Measurements from ENCODE around the gene TGFB3.

The TGFB3 gene

DNA sequence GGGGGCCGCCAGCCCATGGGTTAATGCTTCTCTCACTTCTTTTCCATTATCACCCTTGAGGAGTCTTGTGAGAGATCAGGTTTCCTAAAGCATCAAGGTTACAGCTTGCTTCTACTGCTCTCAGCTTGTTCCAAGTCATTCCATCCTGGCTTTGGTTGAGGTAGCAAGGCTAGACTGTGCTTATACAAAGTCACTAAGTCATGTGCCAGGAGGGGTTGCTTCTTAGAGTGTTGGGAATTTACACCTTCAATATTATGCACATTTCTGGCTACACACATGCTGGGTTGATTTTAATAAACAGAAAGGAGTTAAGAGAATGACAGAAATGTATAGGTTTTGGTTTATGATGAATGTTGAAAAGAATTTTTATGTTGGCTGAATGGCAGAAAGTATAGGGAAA lies 25.6 kb upstream of the TGFB3 start:
- H3K9me3 ChIP-seq (ENCODE audit: control insufficient read depth, low read depth, low read length) = no peaks in the 10 kb centered on the region
- no peaks in the 10 kb centered on the region for H3K4me1 ChIP-seq (ENCODE audit: control insufficient read depth, low read depth, low read length)
- peaks cover 4% of the 10 kb centered on the region for H3K36me3 ChIP-seq (ENCODE audit: control insufficient read depth, low read depth, low read length)
- no peak overlapping the region for H3K27ac ChIP-seq (ENCODE audit: low read length)
- no peak overlapping the region for H3K9ac ChIP-seq (ENCODE audit: low read length)
- no peak overlapping the region for H3K4me3 ChIP-seq (ENCODE audit: low read length)
- no peaks in the 10 kb centered on the region for H3K27me3 ChIP-seq (ENCODE audit: control insufficient read depth, insufficient read depth, low read length)

DNA sequence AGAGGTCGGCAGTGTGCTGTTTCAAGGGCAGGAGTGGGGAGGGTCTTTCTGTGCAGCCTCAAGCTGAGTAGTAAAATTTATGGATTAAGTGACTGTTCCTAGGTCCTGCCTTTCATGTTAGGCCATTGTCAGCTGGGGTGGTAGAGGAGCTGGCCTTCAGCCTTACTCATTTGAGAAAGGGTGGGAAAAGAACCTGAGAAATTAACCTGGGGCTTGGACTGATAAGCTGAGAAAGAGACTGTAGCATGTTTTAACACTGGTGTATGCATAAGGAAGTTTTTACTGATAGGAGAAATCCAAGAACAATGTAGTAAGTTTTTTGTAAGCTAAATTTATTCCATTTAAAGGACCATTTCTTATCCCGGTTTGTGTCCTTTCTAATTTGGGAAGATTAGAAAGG lies 24.5 kb upstream of the TGFB3 start:
- peaks cover 4% of the 10 kb centered on the region for H3K36me3 ChIP-seq (ENCODE audit: control insufficient read depth, low read depth, low read length)
- H3K9me3 ChIP-seq (ENCODE audit: control insufficient read depth, low read depth, low read length) = no peaks in the 10 kb centered on the region
- H3K27me3 ChIP-seq (ENCODE audit: control insufficient read depth, insufficient read depth, low read length) = no peaks in the 10 kb centered on the region
- H3K4me3 ChIP-seq (ENCODE audit: low read length) = no peak overlapping the region
- H3K9ac ChIP-seq (ENCODE audit: low read length) = no peak overlapping the region
- H3K4me1 ChIP-seq (ENCODE audit: control insufficient read depth, low read depth, low read length) = no peaks in the 10 kb centered on the region
- no peak overlapping the region for H3K27ac ChIP-seq (ENCODE audit: low read length)

DNA sequence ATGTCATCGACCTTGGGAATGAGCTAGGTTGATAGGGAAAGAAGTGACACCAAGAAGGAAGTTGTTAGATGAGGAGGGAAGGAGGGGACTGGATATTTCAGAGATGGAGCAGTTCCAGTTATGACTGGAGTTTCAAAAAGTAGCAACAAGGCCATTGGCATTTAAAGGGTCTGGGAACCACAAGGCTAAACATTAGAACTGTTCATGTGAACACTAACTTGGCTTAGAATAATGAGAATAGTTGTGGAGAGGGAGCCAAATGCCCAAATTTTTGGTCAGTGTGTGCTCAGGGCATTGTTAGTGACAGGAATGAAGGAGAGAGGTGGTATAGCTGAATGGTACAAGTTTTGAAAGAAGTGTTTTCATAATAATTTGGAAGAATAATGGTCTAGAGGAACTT lies 20.6 kb upstream of the TGFB3 start:
- H3K27me3 ChIP-seq (ENCODE audit: control insufficient read depth, insufficient read depth, low read length) = no peaks in the 10 kb centered on the region
- H3K9me3 ChIP-seq (ENCODE audit: control insufficient read depth, low read depth, low read length) = no peaks in the 10 kb centered on the region
- H3K36me3 ChIP-seq (ENCODE audit: control insufficient read depth, low read depth, low read length) = peaks cover 10% of the 10 kb centered on the region
- H3K27ac ChIP-seq (ENCODE audit: low read length) = no peak overlapping the region
- H3K9ac ChIP-seq (ENCODE audit: low read length) = no peak overlapping the region
- H3K4me3 ChIP-seq (ENCODE audit: low read length) = no peak overlapping the region
- no peaks in the 10 kb centered on the region for H3K4me1 ChIP-seq (ENCODE audit: control insufficient read depth, low read depth, low read length)

DNA sequence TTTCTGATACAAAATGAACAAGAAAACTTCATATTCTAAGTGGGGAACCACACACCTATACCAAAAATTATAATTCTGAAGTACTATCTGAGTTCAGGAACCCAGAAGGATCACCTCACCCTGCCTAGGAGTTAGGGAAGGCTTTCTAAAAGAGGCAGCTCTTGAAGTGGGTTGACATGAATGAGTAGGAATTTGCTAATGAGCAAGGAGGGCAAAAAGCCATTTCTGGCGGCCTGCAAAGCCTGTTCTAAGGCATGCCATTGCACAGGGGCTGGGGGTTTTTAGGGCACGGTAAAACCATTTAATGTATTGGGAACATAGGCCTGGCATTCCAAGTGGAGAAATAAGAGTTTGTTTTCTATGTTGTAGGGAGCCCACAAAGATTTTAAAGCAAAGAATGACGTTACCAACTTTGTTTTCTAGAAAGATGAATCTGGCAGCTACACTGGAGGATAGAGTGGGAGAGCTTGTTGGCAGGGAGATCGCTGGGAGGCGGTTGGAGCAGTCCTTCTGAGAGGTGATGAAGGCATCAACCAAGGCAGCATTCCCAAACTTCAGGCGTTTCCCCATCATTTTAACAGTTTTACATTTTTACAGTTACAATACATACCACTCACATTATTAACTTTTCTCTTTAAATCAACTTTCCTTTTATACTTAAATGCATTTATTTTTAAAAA lies 17.9 kb upstream of the TGFB3 start:
- Histone ChIP-seq H3K4me1 (ENCODE audit: control insufficient read depth, low read depth, low read length) (no peaks in the 10 kb centered on the region), H3K27ac (ENCODE audit: low read length) (no peak overlapping the region), H3K27me3 (ENCODE audit: control insufficient read depth, insufficient read depth, low read length) (no peaks in the 10 kb centered on the region), H3K9ac (ENCODE audit: low read length) (no peak overlapping the region), H3K36me3 (ENCODE audit: control insufficient read depth, low read depth, low read length) (peaks cover 6% of the 10 kb centered on the region), H3K4me3 (ENCODE audit: low read length) (no peak overlapping the region), H3K9me3 (ENCODE audit: control insufficient read depth, low read depth, low read length) (no peaks in the 10 kb centered on the region)

DNA sequence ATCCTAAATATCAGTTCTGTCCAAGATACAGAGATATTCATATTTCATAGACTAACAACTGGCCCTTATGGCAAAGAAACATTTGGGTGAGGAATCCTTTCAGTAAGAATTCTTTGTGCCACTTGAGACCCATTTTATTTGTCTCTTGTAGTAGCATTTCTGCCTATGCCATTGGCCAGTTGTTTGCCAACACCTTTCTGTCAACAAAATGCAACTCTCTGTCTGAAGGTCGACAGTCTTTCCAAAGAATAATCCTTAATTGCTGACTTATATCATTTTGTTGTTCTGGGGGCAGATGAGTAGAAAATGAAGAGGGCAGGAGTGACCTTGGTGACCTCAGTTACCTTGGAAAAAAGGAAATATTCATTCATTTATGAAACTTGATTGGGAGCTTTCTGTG lies 14.7 kb upstream of the TGFB3 start:
- Histone ChIP-seq H3K36me3 (ENCODE audit: control insufficient read depth, low read depth, low read length) (peaks cover 6% of the 10 kb centered on the region), H3K27ac (ENCODE audit: low read length) (no peak overlapping the region), H3K4me3 (ENCODE audit: low read length) (no peak overlapping the region), H3K27me3 (ENCODE audit: control insufficient read depth, insufficient read depth, low read length) (no peaks in the 10 kb centered on the region), H3K9me3 (ENCODE audit: control insufficient read depth, low read depth, low read length) (no peaks in the 10 kb centered on the region), H3K9ac (ENCODE audit: low read length) (no peak overlapping the region), H3K4me1 (ENCODE audit: control insufficient read depth, low read depth, low read length) (no peaks in the 10 kb centered on the region)

DNA sequence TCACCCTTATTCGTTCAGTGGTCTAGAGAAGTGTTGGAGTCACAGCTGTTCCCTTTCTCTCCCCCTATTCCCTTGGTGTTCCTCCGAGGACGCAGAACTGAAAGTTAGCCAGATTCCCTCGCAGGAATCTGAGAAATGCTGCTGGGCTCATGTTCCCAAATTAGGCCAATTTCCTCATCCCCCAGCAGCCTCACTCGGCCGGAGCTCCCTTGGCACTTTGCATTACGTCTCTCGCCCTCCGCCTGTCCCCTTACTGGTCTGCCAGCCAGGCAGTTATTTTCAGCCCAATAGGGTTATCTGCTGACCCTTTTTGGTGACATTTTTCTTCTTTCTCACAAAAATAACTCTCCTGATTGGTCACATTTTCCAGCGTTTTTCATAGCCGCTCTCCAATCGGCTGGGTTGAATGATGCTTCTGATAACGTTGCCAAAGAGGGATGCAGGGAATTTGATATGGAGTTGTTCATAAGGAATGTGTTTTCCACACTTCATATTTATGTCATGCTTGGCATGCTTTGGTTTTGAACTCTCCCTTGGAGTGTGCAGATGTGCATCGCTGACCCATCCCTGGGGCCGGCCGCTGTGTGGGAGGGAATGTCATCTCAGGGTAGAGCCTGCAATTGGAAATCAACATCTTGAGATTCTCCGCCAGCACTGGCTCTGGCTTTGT lies 13.7 kb upstream of the TGFB3 start:
- H3K4me1 ChIP-seq (ENCODE audit: control insufficient read depth, low read depth, low read length) = no peaks in the 10 kb centered on the region
- H3K9me3 ChIP-seq (ENCODE audit: control insufficient read depth, low read depth, low read length) = no peaks in the 10 kb centered on the region
- H3K27me3 ChIP-seq (ENCODE audit: control insufficient read depth, insufficient read depth, low read length) = no peaks in the 10 kb centered on the region
- no peak overlapping the region for H3K4me3 ChIP-seq (ENCODE audit: low read length)
- H3K27ac ChIP-seq (ENCODE audit: low read length) = no peak overlapping the region
- peaks cover 6% of the 10 kb centered on the region for H3K36me3 ChIP-seq (ENCODE audit: control insufficient read depth, low read depth, low read length)
- H3K9ac ChIP-seq (ENCODE audit: low read length) = no peak overlapping the region

DNA sequence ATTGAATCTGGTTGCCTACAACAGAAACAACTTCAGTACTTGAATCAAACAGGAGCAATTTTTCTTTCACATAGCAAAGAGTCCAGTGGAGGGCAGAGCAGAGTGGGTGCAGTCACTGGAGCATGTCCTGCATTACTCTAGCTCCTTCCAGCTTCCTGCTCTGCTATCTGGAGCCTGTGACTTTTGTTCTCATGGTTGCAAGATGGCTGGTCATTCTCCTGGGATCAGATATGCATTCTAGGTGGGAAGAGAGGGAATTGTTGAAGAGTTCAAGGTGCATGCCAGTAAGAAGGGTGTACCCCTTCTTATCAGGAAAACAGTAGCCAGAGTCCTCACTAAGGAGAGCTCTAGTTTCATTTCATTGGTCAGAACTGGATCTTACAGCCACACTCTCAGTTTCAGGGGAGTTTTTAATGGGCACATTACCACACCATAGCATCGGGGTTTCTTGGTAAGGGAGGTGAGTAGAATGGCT lies 11.8 kb upstream of the TGFB3 start:
- H3K9ac ChIP-seq (ENCODE audit: low read length) = no peak overlapping the region

DNA sequence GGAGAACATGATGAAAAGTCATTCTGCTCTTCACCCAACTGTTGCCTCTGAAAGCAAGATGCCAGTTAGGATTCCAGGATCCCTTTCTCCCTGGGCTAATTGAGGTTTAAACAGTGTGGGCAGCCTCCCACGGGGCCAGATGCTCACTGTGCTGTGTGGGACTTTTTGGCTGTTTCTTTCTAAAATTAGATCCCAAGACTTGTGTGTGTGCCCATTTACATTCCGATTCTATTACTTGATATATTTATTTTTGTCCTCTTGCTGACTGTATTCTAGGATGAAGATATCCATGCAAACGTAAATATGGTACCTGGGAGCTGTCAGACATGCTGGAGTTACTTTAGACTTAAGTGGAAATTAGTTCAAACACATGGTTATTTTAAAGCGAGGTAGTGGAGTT lies 10.0 kb upstream of the TGFB3 start:
- Histone ChIP-seq H3K4me3 (ENCODE audit: low read length) (no peak overlapping the region), H3K9me3 (ENCODE audit: control insufficient read depth, low read depth, low read length) (no peaks in the 10 kb centered on the region), H3K36me3 (ENCODE audit: control insufficient read depth, low read depth, low read length) (no peaks in the 10 kb centered on the region), H3K4me1 (ENCODE audit: control insufficient read depth, low read depth, low read length) (no peaks in the 10 kb centered on the region), H3K27me3 (ENCODE audit: control insufficient read depth, insufficient read depth, low read length) (no peaks in the 10 kb centered on the region), H3K9ac (ENCODE audit: low read length) (no peak overlapping the region), H3K27ac (ENCODE audit: low read length) (no peak overlapping the region)

More for the DNA sequence above, 11.8 kb upstream of the TGFB3 start:
- H3K4me3 ChIP-seq (ENCODE audit: low read length) = no peak overlapping the region
- no peaks in the 10 kb centered on the region for H3K27me3 ChIP-seq (ENCODE audit: control insufficient read depth, insufficient read depth, low read length)
- H3K36me3 ChIP-seq (ENCODE audit: control insufficient read depth, low read depth, low read length) = peaks cover 6% of the 10 kb centered on the region
- H3K9me3 ChIP-seq (ENCODE audit: control insufficient read depth, low read depth, low read length) = no peaks in the 10 kb centered on the region
- no peak overlapping the region for H3K27ac ChIP-seq (ENCODE audit: low read length)
- H3K4me1 ChIP-seq (ENCODE audit: control insufficient read depth, low read depth, low read length) = no peaks in the 10 kb centered on the region

DNA sequence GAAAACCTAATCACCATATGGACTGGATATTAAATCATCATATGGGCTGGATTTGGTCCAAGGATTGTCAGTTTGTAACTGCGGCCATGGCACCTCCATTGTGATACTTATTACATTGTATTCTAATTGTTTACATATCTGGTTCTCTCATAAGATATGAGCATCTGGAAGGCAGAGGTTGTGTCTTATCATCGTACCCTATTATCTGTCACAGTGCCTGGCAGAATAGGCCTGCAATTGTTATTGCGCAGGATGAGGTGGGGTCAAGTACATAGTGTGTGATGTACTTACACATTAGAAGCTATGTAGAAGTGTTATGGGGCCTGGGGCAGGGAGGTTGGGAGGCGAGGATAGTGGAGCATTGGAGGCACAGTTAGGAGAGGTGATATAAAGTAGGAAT lies 8.5 kb upstream of the TGFB3 start:
- Histone ChIP-seq H3K4me3 (ENCODE audit: low read length) (no peak overlapping the region), H3K4me1 (ENCODE audit: control insufficient read depth, low read depth, low read length) (peaks cover 5% of the 10 kb centered on the region), H3K27ac (ENCODE audit: low read length) (no peak overlapping the region), H3K9me3 (ENCODE audit: control insufficient read depth, low read depth, low read length) (no peaks in the 10 kb centered on the region), H3K27me3 (ENCODE audit: control insufficient read depth, insufficient read depth, low read length) (no peaks in the 10 kb centered on the region), H3K36me3 (ENCODE audit: control insufficient read depth, low read depth, low read length) (no peaks in the 10 kb centered on the region), H3K9ac (ENCODE audit: low read length) (no peak overlapping the region)

DNA sequence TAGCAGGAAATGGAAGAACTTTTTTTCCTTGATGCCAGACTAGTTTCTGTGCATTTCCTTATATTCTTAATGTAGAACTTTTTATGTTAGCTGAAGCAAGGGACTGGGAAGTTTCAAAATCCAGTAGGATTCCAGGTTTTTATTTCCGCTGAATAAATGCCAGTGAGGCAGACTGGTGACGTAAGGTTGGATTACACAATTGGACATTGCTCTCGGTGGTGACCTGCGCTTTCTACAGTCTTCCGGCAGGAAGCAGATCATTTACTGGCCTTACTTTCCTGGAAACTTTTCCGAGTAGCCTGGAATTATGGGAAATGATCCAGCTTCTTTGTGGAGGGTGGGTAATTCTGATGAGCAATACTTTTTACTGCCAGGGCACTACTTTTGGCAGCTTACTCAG lies 7.3 kb upstream of the TGFB3 start:
- Histone ChIP-seq H3K27ac (ENCODE audit: low read length) (no peak overlapping the region), H3K9me3 (ENCODE audit: control insufficient read depth, low read depth, low read length) (no peaks in the 10 kb centered on the region), H3K9ac (ENCODE audit: low read length) (no peak overlapping the region), H3K4me1 (ENCODE audit: control insufficient read depth, low read depth, low read length) (peaks cover 5% of the 10 kb centered on the region), H3K36me3 (ENCODE audit: control insufficient read depth, low read depth, low read length) (no peaks in the 10 kb centered on the region), H3K4me3 (ENCODE audit: low read length) (no peak overlapping the region), H3K27me3 (ENCODE audit: control insufficient read depth, insufficient read depth, low read length) (peaks cover 10% of the 10 kb centered on the region)

DNA sequence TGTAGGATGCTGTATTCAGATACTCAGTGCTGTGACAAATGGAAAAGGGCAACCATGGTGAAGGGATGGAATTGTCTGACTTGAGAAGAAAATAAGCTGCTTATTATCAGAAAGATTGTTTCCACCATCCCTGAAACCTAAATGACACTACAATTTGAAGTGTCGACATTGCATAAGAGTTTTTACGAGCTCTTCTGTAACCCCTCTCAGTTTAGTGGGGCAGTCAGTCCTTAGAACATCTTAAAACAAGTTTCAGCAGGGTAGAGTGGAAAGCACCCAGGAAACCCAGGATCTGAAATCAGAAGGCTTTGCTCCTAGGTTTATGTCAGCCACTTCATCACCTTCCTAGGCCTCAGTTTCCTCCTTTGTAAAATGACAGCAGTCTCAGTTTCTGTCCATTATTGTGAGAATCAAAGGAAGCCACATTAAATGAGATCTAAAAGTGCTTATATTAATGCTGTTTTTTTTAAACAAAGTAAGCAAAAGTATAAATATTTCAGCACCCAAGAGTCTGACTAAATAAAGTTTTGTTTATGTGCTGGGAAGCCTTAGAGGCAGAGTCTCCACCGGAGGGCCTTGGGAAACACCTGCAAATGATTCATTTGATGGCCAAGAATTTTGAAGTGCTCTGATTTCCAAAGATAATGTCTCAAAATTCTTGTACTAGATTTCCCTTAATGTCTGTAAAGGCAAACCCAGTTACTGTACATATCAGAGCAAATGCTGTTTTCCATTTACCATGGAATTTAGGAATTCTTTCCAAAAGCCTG lies 5.6 kb upstream of the TGFB3 start:
- Histone ChIP-seq H3K9me3 (ENCODE audit: control insufficient read depth, low read depth, low read length) (no peaks in the 10 kb centered on the region), H3K4me3 (ENCODE audit: low read length) (peak overlapping the region; percentile 9), H3K9ac (ENCODE audit: low read length) (no peak overlapping the region), H3K27ac (ENCODE audit: low read length) (no peak overlapping the region), H3K36me3 (ENCODE audit: control insufficient read depth, low read depth, low read length) (no peaks in the 10 kb centered on the region), H3K27me3 (ENCODE audit: control insufficient read depth, insufficient read depth, low read length) (peaks cover 25% of the 10 kb centered on the region), H3K4me1 (ENCODE audit: control insufficient read depth, low read depth, low read length) (peaks cover 11% of the 10 kb centered on the region)
